HCT116 (cell line): Measurements from ENCODE around the gene SOS1. TPM values are rescaled to one million over a fixed set of nuclear protein-coding genes. Genes with fewer than 3 reads are reported as not detected.

Experiments
- ATAC-seq: fragments of 200-7000 bp; cut with Tn5 transposase; 2 replicates; pipeline ENCODE4 v1.9.1; 2020; ENCODE audit warnings: mild to moderate bottlenecking, moderate library complexity
- BruUV-seq: library from RNA; stranded (reverse); fragments of 400-500 nt; replicated peaks from 2 replicates; lab custom pipeline; 2021; lab: Mats Ljungman, UMichigan
- CTCF ChIA-PET: fragments of 300-600 bp; sonication (Branson Sonifier 250); formaldehyde crosslinking; loops from one replicate; lab custom pipeline; 2021; ENCODE audit warnings: antibody characterized with exemption; lab: Charles Lee
- POLR2A ChIA-PET: fragments of 300-600, 350-600 bp; sonication (Branson Sonifier 250); formaldehyde crosslinking; loops from one replicate; lab custom pipeline; 2021; ENCODE audit warnings: antibody characterized with exemption; lab: Charles Lee
- RAD21 ChIA-PET, 2 experiments: fragments of 300-600 bp; sonication (Branson Sonifier 250); formaldehyde crosslinking; loops; one replicate each; lab custom pipeline; 2023; ENCODE audit warnings: low total read pairs in 2 of 2; ENCODE audit not compliant: uncharacterized antibody in 2 of 2, unreplicated experiment in 2 of 2, low non-redundant PET in 1 of 2; lab: Charles Lee
- DNase-seq: peaks from one replicate; pipeline ENCODE4 v3.0.0-alpha.2; 2010; ENCODE audit warnings: low read depth, low spot score
- H2AFZ ChIP-seq: fragments of 200-600 bp; shearing (Covaris generic), sonication (generic); 2 replicates; pipeline ENCODE4 v1.6.1; 2017; ENCODE audit warnings: low read depth, mixed run types, mixed read lengths, antibody characterized with exemption, low read length; ENCODE audit not compliant: poor library complexity, severe bottlenecking
- H3K27ac ChIP-seq: 2 replicates; pipeline ENCODE4 v1.5.1; 2012; ENCODE audit warnings: low read depth, low read length
- H3K27me3 ChIP-seq: fragments of 200-600 bp; sonication (generic); 2 replicates; pipeline ENCODE4 v1.6.1; 2016; ENCODE audit warnings: mixed run types, low read length, mixed read lengths; ENCODE audit not compliant: insufficient read depth
- H3K36me3 ChIP-seq, 2 experiments: fragments of 200-500 bp in 1 of 2; fragments of 200-600 bp in 1 of 2; sonication (Bioruptor generic) in 1 of 2; sonication (generic) in 1 of 2; 2 replicates each; pipeline versions ENCODE4 v1.5.1 to v1.6.1; 2014 to 2016; ENCODE audit warnings: low read length in 2 of 2, inconsistent platforms in 1 of 2, mixed read lengths in 1 of 2, mixed run types in 1 of 2; ENCODE audit not compliant: insufficient read depth in 2 of 2, control insufficient read depth in 1 of 2
- H3K4me1 ChIP-seq, 2 experiments: fragments of 200-600 bp in 1 of 2; sonication (generic) in 1 of 2; 2 replicates each; pipeline versions ENCODE4 v1.5.1 to v1.6.1; 2012 to 2017; ENCODE audit warnings: low read length in 2 of 2, inconsistent platforms in 1 of 2, mild to moderate bottlenecking in 1 of 2, mixed read lengths in 1 of 2, mixed run types in 1 of 2, moderate library complexity in 1 of 2; ENCODE audit not compliant: insufficient read depth in 2 of 2, control insufficient read depth in 1 of 2
- H3K4me2 ChIP-seq: fragments of 200-600 bp; sonication (generic); 2 replicates; pipeline ENCODE4 v1.6.1; 2017; ENCODE audit warnings: mixed run types, low read length, mixed read lengths
- H3K4me3 ChIP-seq, 2 experiments: fragments of 200-600 bp in 1 of 2; sonication (generic) in 1 of 2; replicated peaks in 1 of 2; 2 replicates each; pipeline ENCODE4 v1.5.1; 2011 to 2016; ENCODE audit warnings: low read length in 2 of 2, control low read depth in 1 of 2, low read depth in 1 of 2, mild to moderate bottlenecking in 1 of 2, mixed read lengths in 1 of 2, mixed run types in 1 of 2
- H3K79me2 ChIP-seq: fragments of 200-600 bp; sonication (generic); 2 replicates; pipeline ENCODE4 v1.6.1; 2017; ENCODE audit warnings: mild to moderate bottlenecking, mixed run types, low read length, moderate library complexity, mixed read lengths; ENCODE audit not compliant: insufficient read depth
- H3K9ac ChIP-seq: fragments of 200-600 bp; sonication (generic); 2 replicates; pipeline ENCODE4 v1.6.1; 2016; ENCODE audit warnings: low read length, mixed read lengths
- H3K9me2 ChIP-seq: fragments of 200-600 bp; sonication (generic), shearing (Covaris generic); 2 replicates; pipeline ENCODE4 v1.6.1; 2017; ENCODE audit warnings: mixed run types, mild to moderate bottlenecking, moderate library complexity; ENCODE audit not compliant: insufficient read depth
- H3K9me3 ChIP-seq, 2 experiments: fragments of 200-500 bp in 1 of 2; fragments of 200-600 bp in 1 of 2; sonication (Bioruptor generic) in 1 of 2; sonication (generic) in 1 of 2; 2 replicates each; pipeline ENCODE4 v1.6.1; 2014 to 2017; ENCODE audit warnings: low read length in 2 of 2, mixed read lengths in 2 of 2, inconsistent platforms in 1 of 2, low read depth in 1 of 2, mild to moderate bottlenecking in 1 of 2, mixed run types in 1 of 2, moderate library complexity in 1 of 2; ENCODE audit not compliant: control insufficient read depth in 1 of 2, insufficient read depth in 1 of 2
- H4K20me1 ChIP-seq: fragments of 200-600 bp; sonication (generic), shearing (Covaris generic); 2 replicates; pipeline ENCODE4 v1.6.1; 2017; ENCODE audit warnings: mixed run types, mild to moderate bottlenecking, moderate library complexity; ENCODE audit not compliant: insufficient read depth
- CBX3 ChIP-seq: IDR thresholded peaks from 2 replicates; pipeline ENCODE4 v1.6.1; 2012; ENCODE audit warnings: low read depth
- CEBPB ChIP-seq: IDR thresholded peaks from 2 replicates; pipeline ENCODE4 v1.6.1; 2012; ENCODE audit warnings: low read depth
- EZH2 ChIP-seq: fragments of 200-600 bp; sonication (generic); IDR thresholded peaks from 2 replicates; pipeline ENCODE4 v1.6.1; 2017; ENCODE audit warnings: antibody characterized with exemption, mixed run types
- POLR2A ChIP-seq: IDR thresholded peaks from 2 replicates; pipeline ENCODE4 v1.7.0; 2011; ENCODE audit warnings: borderline replicate concordance; ENCODE audit not compliant: insufficient read depth, insufficient read length; ENCODE audit errors: extremely low read depth
- SP1 ChIP-seq: IDR thresholded peaks from 2 replicates; pipeline ENCODE4 v1.6.1; 2012; ENCODE audit warnings: low read depth
- SRF ChIP-seq: IDR thresholded peaks from 2 replicates; pipeline ENCODE4 v1.6.1; 2012; ENCODE audit warnings: low read depth
- YY1 ChIP-seq: IDR thresholded peaks from 2 replicates; pipeline ENCODE4 v1.6.1; 2011; ENCODE audit warnings: low read length, low read depth, moderate library complexity, mild to moderate bottlenecking; ENCODE audit not compliant: insufficient replicate concordance; ENCODE audit errors: extremely low read depth
- ZNF274 ChIP-seq: fragments of 200-500 bp; sonication (Bioruptor generic); IDR thresholded peaks from 2 replicates; pipeline ENCODE4 v1.6.1; 2014; ENCODE audit warnings: mild to moderate bottlenecking, low read depth, low read length, inconsistent platforms
- intact Hi-C: fragments of 100-400 bp; cut with micrococcal nuclease; formaldehyde crosslinking; loops from 2 replicates; pipeline ENCODE4 v1.10.0; 2022
- total RNA-seq: library from RNA; stranded (reverse); gene quantifications from one replicate; pipeline ENCODE4 v1.2.1, GENCODE V29; 2021; ENCODE audit not compliant: unreplicated experiment
- TF ChIP-seq, protein P1 (sequence below): IDR thresholded peaks from 2 replicates; pipeline ENCODE4 v1.6.1; 2012
- TF ChIP-seq, protein P2 (sequence below): IDR thresholded peaks from 2 replicates; pipeline ENCODE4 v1.6.1; 2012

Gene SOS1
- total RNA-seq, 1 experiment from 2014 or later = 19.4 TPM

DNA sequence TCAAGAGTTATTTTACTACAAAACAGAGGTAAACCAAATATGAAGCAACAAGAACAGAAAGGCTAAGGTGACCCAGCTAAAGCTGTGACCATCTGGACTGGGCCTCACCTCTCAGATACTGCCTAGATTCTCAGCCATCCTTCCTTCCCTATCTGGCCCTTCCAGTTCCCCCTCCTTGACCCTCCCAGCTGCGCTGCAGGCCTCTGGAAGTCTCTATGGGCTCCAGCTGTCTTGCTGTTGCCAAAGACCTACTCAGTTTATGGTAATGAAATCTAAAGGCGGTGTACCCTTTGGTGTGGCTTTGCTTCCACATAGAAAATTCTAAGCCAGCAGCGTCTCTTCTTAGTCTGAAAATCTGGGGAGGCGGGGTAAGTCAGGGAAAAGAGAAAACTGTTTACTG, 175.5 kb downstream of the SOS1 start:
- intact Hi-C loops = no loop called here
- Histone ChIP-seq H3K4me1 (peaks cover 15 to 28% of the 10 kb centered on the region in 2 experiments), H2AFZ (no peak overlapping the region), H4K20me1 (no peaks in the 10 kb centered on the region), H3K27me3 (no peaks in the 10 kb centered on the region), H3K9ac (no peak overlapping the region), H3K36me3 (no peaks in the 10 kb centered on the region), H3K4me2 (no peak overlapping the region), H3K9me2 (no peaks in the 10 kb centered on the region), H3K4me3 (no peak overlapping the region), H3K9me3 (no peaks in the 10 kb centered on the region), H3K79me2 (no peaks in the 10 kb centered on the region), H3K27ac (no peak overlapping the region)
- POLR2A ChIA-PET = no interaction called here
- BruUV-seq = no TSS peak
- TF ChIP-seq SP1 = no peak
- no peak for TF ChIP-seq YY1
- no peak for TF ChIP-seq EZH2
- TF ChIP-seq SRF = no peak
- TF ChIP-seq CEBPB = no peak
- no peak for TF ChIP-seq CBX3
- TF ChIP-seq POLR2A = no peak
- ATAC-seq (no peak), DNase-seq (no peak)
- CTCF ChIA-PET = no interaction called here
- RAD21 ChIA-PET = no interaction called here

DNA sequence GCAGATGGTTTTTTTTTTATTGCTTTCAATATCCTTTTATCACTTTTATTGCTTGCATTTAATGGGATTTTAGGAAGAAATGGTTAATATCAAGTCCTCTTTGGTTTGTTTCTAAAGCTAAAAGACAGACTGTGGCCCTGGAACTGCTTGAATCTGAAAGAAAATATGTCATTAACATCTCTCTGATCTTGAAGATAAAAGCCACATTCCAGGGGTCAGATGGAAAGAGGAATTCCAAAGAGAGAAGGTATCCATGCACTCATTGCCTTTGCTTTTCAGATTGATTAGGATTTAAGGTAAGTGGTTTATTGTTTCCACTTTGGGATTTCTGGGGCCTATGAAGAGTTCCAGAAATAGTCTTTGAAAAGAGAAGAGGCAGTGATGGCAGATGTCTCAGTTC, 177.1 kb downstream of the SOS1 start:
- Histone ChIP-seq H3K79me2 (no peaks in the 10 kb centered on the region), H2AFZ (no peak overlapping the region), H3K4me2 (no peak overlapping the region), H3K4me3 (no peak overlapping the region), H3K4me1 (peaks cover 15 to 28% of the 10 kb centered on the region in 2 experiments), H3K9ac (no peak overlapping the region), H3K36me3 (no peaks in the 10 kb centered on the region), H3K9me3 (no peaks in the 10 kb centered on the region), H3K9me2 (no peaks in the 10 kb centered on the region), H3K27me3 (no peaks in the 10 kb centered on the region), H4K20me1 (no peaks in the 10 kb centered on the region), H3K27ac (no peak overlapping the region)
- ChIA-PET CTCF (no interaction called here), RAD21 (no interaction called here), POLR2A (no interaction called here)
- DNase-seq = no peak
- no TSS peak for BruUV-seq
- TF ChIP-seq, protein P1, sequence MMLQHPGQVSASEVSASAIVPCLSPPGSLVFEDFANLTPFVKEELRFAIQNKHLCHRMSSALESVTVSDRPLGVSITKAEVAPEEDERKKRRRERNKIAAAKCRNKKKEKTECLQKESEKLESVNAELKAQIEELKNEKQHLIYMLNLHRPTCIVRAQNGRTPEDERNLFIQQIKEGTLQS = no peak
- TF ChIP-seq, protein P2, sequence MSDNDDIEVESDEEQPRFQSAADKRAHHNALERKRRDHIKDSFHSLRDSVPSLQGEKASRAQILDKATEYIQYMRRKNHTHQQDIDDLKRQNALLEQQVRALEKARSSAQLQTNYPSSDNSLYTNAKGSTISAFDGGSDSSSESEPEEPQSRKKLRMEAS = no peak
- TF ChIP-seq EZH2 (no peak), ZNF274 (no peak)
- no peak for ATAC-seq
- intact Hi-C loops = no loop called here
